Spleen (tissue), 11 donors: ENCODE results near the gene HGF. TPM values are rescaled to one million over a fixed set of nuclear protein-coding genes. Genes with fewer than 3 reads are reported as not detected.
"Not testable (repeated sequence)": the region's sequence is repeated elsewhere in the genome, so short reads cannot be mapped to it uniquely, and the experiment has no call there.

ENCODE experiments used
- DNase-seq: peaks from one replicate; pipeline ENCODE4 v3.0.0-alpha.2; 2020
- H3K27ac ChIP-seq, 8 donors: fragments of 200-600 bp; sonication (generic) in 7 of 8; 1 replicate in 4 of 8; 2 replicates in 4 of 8; pipeline versions ENCODE4 v1.5.0 to v1.8.0; 2016 to 2021; ENCODE audit warnings: inconsistent platforms in 4 of 8, mild to moderate bottlenecking in 4 of 8, moderate library complexity in 1 of 8
- H3K27me3 ChIP-seq, 7 donors: fragments of 200-600 bp; sonication (generic) in 6 of 7; replicated peaks in 1 of 7; 1 replicate in 4 of 7; 2 replicates in 3 of 7; pipeline versions ENCODE4 v1.5.0 to v1.8.0; 2016 to 2021; ENCODE audit warnings: inconsistent platforms in 3 of 7, mild to moderate bottlenecking in 1 of 7
- H3K36me3 ChIP-seq, 6 donors: fragments of 200-600 bp; sonication (generic) in 5 of 6; 1 replicate in 4 of 6; 2 replicates in 2 of 6; pipeline versions ENCODE4 v1.5.0 to v1.8.0; 2016 to 2021; ENCODE audit warnings: inconsistent platforms in 2 of 6
- H3K4me1 ChIP-seq, 6 donors: fragments of 200-600 bp; sonication (generic) in 5 of 6; 1 replicate in 3 of 6; 2 replicates in 3 of 6; pipeline versions ENCODE4 v1.5.0 to v1.8.0; 2016 to 2021; ENCODE audit warnings: inconsistent platforms in 3 of 6
- H3K4me3 ChIP-seq, 8 donors: fragments of 200-600 bp; sonication (generic) in 7 of 8; 1 replicate in 4 of 8; 2 replicates in 4 of 8; pipeline versions ENCODE4 v1.5.0 to v1.8.0; 2016 to 2021; ENCODE audit warnings: inconsistent platforms in 4 of 8, mild to moderate bottlenecking in 4 of 8, moderate library complexity in 2 of 8
- H3K9me3 ChIP-seq, 8 donors: fragments of 200-600 bp; sonication (generic) in 7 of 8; 1 replicate in 4 of 8; 2 replicates in 4 of 8; pipeline versions ENCODE4 v1.5.0 to v1.8.0; 2016 to 2021; ENCODE audit warnings: inconsistent platforms in 4 of 8
- CTCF ChIP-seq, 11 experiments: fragments of 200-600 bp in 7 of 11; fragments of 450-650 bp in 4 of 11; sonication (generic) in 4 of 11; IDR thresholded peaks in 8 of 11; conservative IDR thresholded peaks in 3 of 11; 1 replicate in 7 of 11; 2 replicates in 4 of 11; pipeline versions ENCODE4 v1.4.0 to v1.8.0; 2016 to 2021; ENCODE audit warnings: antibody characterized with exemption in 11 of 11, inconsistent platforms in 4 of 11, mild to moderate bottlenecking in 1 of 11
- POLR2A ChIP-seq, 3 donors: fragments of 450-650 bp; IDR thresholded peaks; one replicate each; pipeline ENCODE4 v1.5.1; 2017; ENCODE audit warnings: antibody characterized with exemption in 3 of 3, mild to moderate bottlenecking in 1 of 3
- POLR2AphosphoS5 ChIP-seq, 3 donors: sonication (generic); formaldehyde crosslinking; IDR thresholded peaks; one replicate each; pipeline ENCODE4 v1.5.1; 2017; ENCODE audit warnings: antibody characterized with exemption in 3 of 3
- WGBS, 5 donors: extraction: QIAGEN DNeasy Blood & Tissue Kit in 3 of 5; methylation state at CpG; one replicate each; pipeline versions ENCODE4 v1.1.5 to v1.1.7; 2013 to 2018; 5-methylcytosine and 5-hydroxymethylcytosine counted together
- intact Hi-C: fragments of 100-400 bp; cut with DNase I; formaldehyde crosslinking; loops from one replicate; pipeline ENCODE4 v1.15.0; 2023; ENCODE audit warnings: low total_unique reads
- polyA plus RNA-seq, 3 donors: library from polyadenylated mRNA; stranded (reverse); fragments of 200-250 nt; gene quantifications; one replicate each; pipeline ENCODE4 v1.2.1, GENCODE V29; 2013
- total RNA-seq, 7 donors: library from RNA; depleted of rRNA in 3 of 7; stranded (reverse); fragments of >200 nt in 3 of 7; fragmentation: NEBNext Ultra II Directional in 4 of 7; extraction: Animal tissue kit (Norgen Biotek cat#: 25700) in 4 of 7; gene quantifications; one replicate each; pipeline versions ENCODE4 v1.1.0 to v1.2.1, GENCODE V29; 2016 to 2021
- donor health status: healthy with polysubstance abuse.
- donor health status: DM: no; HTN: no; CAD: no; lungs with moderate emphysema.
- donor health status: DM: no; HTN: no; CAD: no.
- donor health status: Bipolar disorder and iron deficiency.
- donor health status: healthy.
- donor health status: DM: no; HTN: no; CAD: no.
- donor health status: DM: yes; HTN: yes; CAD: no.

The HGF gene
- total and polyA plus RNA-seq, 10 donors, result 0.80 to 33.6 (median 18.6) TPM

- H3K27ac ChIP-seq, result no peak overlapping the region
- intact Hi-C loops, result no loop called here
- TF ChIP-seq CTCF (IDR thresholded peaks at IDR 0.05 in 8 of 11, conservative IDR thresholded peaks at IDR 0.05 in 3 of 11) (no peak), POLR2A (IDR thresholded peaks at IDR 0.05) (no peak), POLR2AphosphoS5 (IDR thresholded peaks at IDR 0.05) (no peak)
- 87 to 92% (median 89%) methylated on average over 6 of the region's 6 CpGs for WGBS, 5 donors
- no peaks in the 10 kb centered on the region for H3K9me3 ChIP-seq
- peaks cover 0 to 13% (median 0%) of the 10 kb centered on the region in 6 donors for H3K36me3 ChIP-seq
- DNase-seq, result no peak
- H3K27me3 ChIP-seq, result no peaks in the 10 kb centered on the region
- H3K4me3 ChIP-seq, result no peak overlapping the region
- H3K4me1 ChIP-seq, result no peaks in the 10 kb centered on the region
Measured at GRCh38 chr7:81725812-81726127, 44.1 kb downstream of the HGF start.

GRCh38 chr7:81725003-81725811 is 44.6 kb downstream of the HGF start:
- H3K27me3 ChIP-seq, result no peaks in the 10 kb centered on the region
- TF ChIP-seq POLR2AphosphoS5 (IDR thresholded peaks at IDR 0.05) (no peak), CTCF (IDR thresholded peaks at IDR 0.05 in 8 of 11, conservative IDR thresholded peaks at IDR 0.05 in 3 of 11) (no peak), POLR2A (IDR thresholded peaks at IDR 0.05) (no peak)
- intact Hi-C loops, result no loop called here

GRCh38 chr7:81722250-81722649 is 47.6 kb downstream of the HGF start:
- H3K27me3 ChIP-seq, H3K27ac ChIP-seq, intact Hi-C loops, H3K36me3 ChIP-seq, H3K9me3 ChIP-seq, H3K4me3 ChIP-seq, DNase-seq, H3K4me1 ChIP-seq: not testable (repeated sequence)
- WGBS, 5 donors, result 91 to 98% (median 95%) methylated on average over 8 of the region's 8 CpGs

More at GRCh38 chr7:81725003-81725811, 44.6 kb downstream of the HGF start:
- DNase-seq, result no peak
- Histone ChIP-seq H3K4me3 (no peak overlapping the region), H3K36me3 (peaks cover 0 to 13% (median 0%) of the 10 kb centered on the region in 6 donors), H3K9me3 (no peaks in the 10 kb centered on the region), H3K4me1 (no peaks in the 10 kb centered on the region), H3K27ac (no peak overlapping the region)
- WGBS, 5 donors, result 81 to 96% (median 93%) methylated on average over 2 of the region's 2 CpGs

- H3K27me3 ChIP-seq, result no peaks in the 10 kb centered on the region
- no peak overlapping the region for H3K4me3 ChIP-seq
- peaks cover 0 to 9% (median 0%) of the 10 kb centered on the region in 6 donors for H3K36me3 ChIP-seq
- intact Hi-C loops, result no loop called here
- no peak for DNase-seq
- H3K4me1 ChIP-seq, result no peaks in the 10 kb centered on the region
- 73 to 91% (median 77%) methylated on average over 2 of the region's 2 CpGs for WGBS, 5 donors
- H3K27ac ChIP-seq, result no peak overlapping the region
- TF ChIP-seq CTCF (IDR thresholded peaks at IDR 0.05 in 8 of 11, conservative IDR thresholded peaks at IDR 0.05 in 3 of 11) (no peak), POLR2A (IDR thresholded peaks at IDR 0.05) (no peak), POLR2AphosphoS5 (IDR thresholded peaks at IDR 0.05) (no peak)
- H3K9me3 ChIP-seq, result no peaks in the 10 kb centered on the region
Measured at GRCh38 chr7:81721437-81721836, 48.4 kb downstream of the HGF start.
